Adrenal gland (tissue), 12 donors: Measurements from ENCODE around the gene SUSD3. TPM values are rescaled to one million over a fixed set of nuclear protein-coding genes. Genes with fewer than 3 reads are reported as not detected.
"Not testable (repeated sequence)": the region's sequence is repeated elsewhere in the genome, so short reads cannot be mapped to it uniquely, and the experiment has no call there.

ENCODE experiments used
- DNase-seq, 7 donors: peaks; one replicate each; pipeline ENCODE4 v3.0.0-alpha.2; 2019 to 2020
- H3K27ac ChIP-seq, 5 donors: fragments of 200-600 bp; sonication (generic) in 4 of 5; 1 replicate in 3 of 5; 2 replicates in 2 of 5; pipeline versions ENCODE4 v1.5.1 to v1.8.0; 2016 to 2020; ENCODE audit warnings: mild to moderate bottlenecking in 1 of 5
- H3K27me3 ChIP-seq: fragments of 200-600 bp; 2 replicates; pipeline ENCODE4 v1.8.0; 2021
- H3K36me3 ChIP-seq, 2 donors: fragments of 200-600 bp; replicated peaks in 1 of 2; 1 replicate in 1 of 2; 2 replicates in 1 of 2; pipeline versions ENCODE4 v1.5.1 to v1.8.0; 2018 to 2022
- H3K4me1 ChIP-seq, 2 donors: fragments of 200-600 bp; replicated peaks in 1 of 2; 1 replicate in 1 of 2; 2 replicates in 1 of 2; pipeline versions ENCODE4 v1.5.1 to v1.8.0; 2018 to 2021
- H3K4me3 ChIP-seq, 4 donors: fragments of 200-600 bp; sonication (generic) in 3 of 4; one replicate each; pipeline ENCODE4 v1.5.1; 2016 to 2018
- H3K9me3 ChIP-seq, 3 donors: fragments of 200-600 bp; sonication (generic) in 1 of 3; replicated peaks in 1 of 3; 1 replicate in 2 of 3; 2 replicates in 1 of 3; pipeline versions ENCODE4 v1.5.1 to v1.8.0; 2016 to 2021
- POLR2A ChIP-seq, 2 donors: fragments of 450-650 bp; IDR thresholded peaks; one replicate each; pipeline ENCODE4 v1.6.1; 2017; ENCODE audit warnings: antibody characterized with exemption in 2 of 2, mild to moderate bottlenecking in 2 of 2, moderate library complexity in 1 of 2
- WGBS, 4 donors: extraction: QIAGEN DNeasy Blood & Tissue Kit in 2 of 4; methylation state at CpG; one replicate each; pipeline versions ENCODE4 v1.1.5 to v1.1.7; 2013 to 2017; 5-methylcytosine and 5-hydroxymethylcytosine counted together
- intact Hi-C, 2 donors: fragments of 100-400 bp; cut with DNase I; formaldehyde crosslinking; loops; one replicate each; pipeline versions ENCODE4 v1.14.1 to v1.15.0; 2022 to 2023
- polyA plus RNA-seq, 3 donors: library from polyadenylated mRNA; stranded (reverse); fragments of 200-250 nt in 2 of 3; fragments of 350-450 nt in 1 of 3; fragmentation: Illumina TruSeq in 1 of 3; extraction: RNeasy Lipid Tissue Mini Kit (QIAGEN cat#74804) in 1 of 3; gene quantifications; one replicate each; pipeline ENCODE4 v1.2.3, GENCODE V29; 2013 to 2014
- total RNA-seq, 9 donors: library from RNA; depleted of rRNA in 4 of 9; stranded (reverse); fragments of >200 nt in 4 of 9; fragments of 120-200 nt in 1 of 9; fragmentation: NEBNext Ultra II Directional in 1 of 9; extraction: Animal tissue kit (Norgen Biotek cat#: 25700) in 1 of 9; gene quantifications; one replicate each; pipeline versions ENCODE4 v1.1.0 to v1.2.4, GENCODE V29; 2013 to 2023
- TF ChIP-seq, protein P1 (sequence below), 6 experiments: fragments of 450-650 bp in 4 of 6; fragments of 200-600 bp in 2 of 6; sonication (generic) in 1 of 6; IDR thresholded peaks; 1 replicate in 5 of 6; 2 replicates in 1 of 6; pipeline versions ENCODE4 v1.5.1 to v1.8.0; 2016 to 2021; ENCODE audit warnings: antibody characterized with exemption in 6 of 6, mild to moderate bottlenecking in 2 of 6, moderate library complexity in 1 of 6
- donor health status: healthy with polysubstance abuse.
- donor health status: Bipolar disorder and iron deficiency.
- donor health status: DM: yes; HTN: yes; CAD: no.
- donor health status: DM: no; HTN: no; CAD: no.
- donor health status: DM: no; HTN: no; CAD: no.
- donor health status: DM: yes; HTN: yes; CAD: no.

Gene SUSD3
- total and polyA plus RNA-seq, 12 donors: 0.60 to 4.9 (median 2.7) TPM

DNA sequence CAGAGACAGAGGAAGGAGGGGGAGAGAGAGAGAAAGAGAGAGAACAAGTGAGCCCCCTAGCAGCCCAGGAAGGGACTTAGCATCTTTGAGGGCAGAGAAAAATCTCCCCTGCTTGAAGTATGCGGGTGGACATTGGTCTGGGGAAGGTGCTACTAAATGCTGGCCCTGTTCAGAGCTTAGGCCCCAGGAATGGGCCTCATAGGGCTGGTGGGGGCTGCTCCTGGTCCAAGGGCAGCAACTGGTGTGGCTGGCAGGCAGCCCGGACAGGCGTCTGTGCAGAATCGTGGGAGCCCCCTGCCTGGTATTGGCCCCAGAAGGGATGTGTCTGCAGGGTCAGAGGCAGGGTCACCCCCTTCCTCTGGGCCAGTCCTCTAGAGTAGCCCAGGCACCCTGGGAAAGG, 47.8 kb upstream of the SUSD3 start:
- no peaks in the 10 kb centered on the region for H3K36me3 ChIP-seq
- no peak overlapping the region for H3K4me3 ChIP-seq
- WGBS, 4 donors: 39 to 76% (median 65%) methylated on average over 2 to 4 of the region's 4 CpGs
- H3K9me3 ChIP-seq: no peaks in the 10 kb centered on the region
- intact Hi-C loops: no loop called here
- peak in 3 of 7 donors; percentile 5 to 40 (median 9) for DNase-seq
- H3K4me1 ChIP-seq: no peaks in the 10 kb centered on the region
- no peak for TF ChIP-seq POLR2A (IDR thresholded peaks at IDR 0.05)
- TF ChIP-seq, protein P1, sequence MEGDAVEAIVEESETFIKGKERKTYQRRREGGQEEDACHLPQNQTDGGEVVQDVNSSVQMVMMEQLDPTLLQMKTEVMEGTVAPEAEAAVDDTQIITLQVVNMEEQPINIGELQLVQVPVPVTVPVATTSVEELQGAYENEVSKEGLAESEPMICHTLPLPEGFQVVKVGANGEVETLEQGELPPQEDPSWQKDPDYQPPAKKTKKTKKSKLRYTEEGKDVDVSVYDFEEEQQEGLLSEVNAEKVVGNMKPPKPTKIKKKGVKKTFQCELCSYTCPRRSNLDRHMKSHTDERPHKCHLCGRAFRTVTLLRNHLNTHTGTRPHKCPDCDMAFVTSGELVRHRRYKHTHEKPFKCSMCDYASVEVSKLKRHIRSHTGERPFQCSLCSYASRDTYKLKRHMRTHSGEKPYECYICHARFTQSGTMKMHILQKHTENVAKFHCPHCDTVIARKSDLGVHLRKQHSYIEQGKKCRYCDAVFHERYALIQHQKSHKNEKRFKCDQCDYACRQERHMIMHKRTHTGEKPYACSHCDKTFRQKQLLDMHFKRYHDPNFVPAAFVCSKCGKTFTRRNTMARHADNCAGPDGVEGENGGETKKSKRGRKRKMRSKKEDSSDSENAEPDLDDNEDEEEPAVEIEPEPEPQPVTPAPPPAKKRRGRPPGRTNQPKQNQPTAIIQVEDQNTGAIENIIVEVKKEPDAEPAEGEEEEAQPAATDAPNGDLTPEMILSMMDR (IDR thresholded peaks at IDR 0.05): no peak
- H3K27ac ChIP-seq: no peak overlapping the region
- no peaks in the 10 kb centered on the region for H3K27me3 ChIP-seq

DNA sequence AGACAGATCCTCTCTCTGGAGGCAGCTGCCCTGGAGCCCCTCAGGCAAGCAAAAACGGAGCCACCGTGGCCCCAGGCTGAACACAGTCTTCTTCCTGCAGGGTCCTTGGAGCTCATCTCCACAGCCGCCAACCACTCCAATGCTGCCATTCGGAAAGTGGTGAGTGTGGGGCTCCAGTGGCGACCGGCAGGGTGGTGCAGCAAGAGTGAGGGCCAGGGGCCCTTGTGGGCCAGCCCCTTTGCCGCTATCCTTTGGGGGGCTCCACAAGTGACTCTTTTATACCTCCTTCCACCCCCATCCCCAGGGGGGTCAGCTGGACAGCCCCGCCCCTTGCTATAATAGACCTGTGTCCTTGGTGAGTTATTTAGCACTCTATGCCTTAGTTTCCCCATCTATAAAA, 47.4 kb upstream of the SUSD3 start:
- Histone ChIP-seq H3K27ac (no peak overlapping the region), H3K27me3 (no peaks in the 10 kb centered on the region), H3K36me3 (no peaks in the 10 kb centered on the region), H3K4me1 (no peaks in the 10 kb centered on the region), H3K4me3 (no peak overlapping the region), H3K9me3 (no peaks in the 10 kb centered on the region)
- TF ChIP-seq, protein P1 (IDR thresholded peaks at IDR 0.05): no peak
- no peak for TF ChIP-seq POLR2A (IDR thresholded peaks at IDR 0.05)
- DNase-seq: peak in 2 of 7 donors; percentile 4 to 5
- 91 to 98% (median 92%) methylated on average over 6 to 8 of the region's 8 CpGs for whole genome bisulfite sequencing, 4 donors
- intact Hi-C loops: no loop called here

- intact Hi-C loops: no loop called here
- no peak overlapping the region for H3K27ac ChIP-seq
- DNase-seq: peak in 3 of 7 donors; percentile 4 to 15 (median 11)
- no peaks in the 10 kb centered on the region for H3K9me3 ChIP-seq
- H3K4me1 ChIP-seq: no peaks in the 10 kb centered on the region
- no peak for TF ChIP-seq POLR2A (IDR thresholded peaks at IDR 0.05)
- TF ChIP-seq, protein P1 (IDR thresholded peaks at IDR 0.05): no peak
- H3K36me3 ChIP-seq: no peaks in the 10 kb centered on the region
- no peak overlapping the region for H3K4me3 ChIP-seq
- no peaks in the 10 kb centered on the region for H3K27me3 ChIP-seq
- 88 to 93% (median 91%) methylated on average over 8 to 14 of the region's 14 CpGs for WGBS, 4 donors
Observed at GRCh38 chr9:93012963-93013855, 45.3 kb upstream of the SUSD3 start.

DNA sequence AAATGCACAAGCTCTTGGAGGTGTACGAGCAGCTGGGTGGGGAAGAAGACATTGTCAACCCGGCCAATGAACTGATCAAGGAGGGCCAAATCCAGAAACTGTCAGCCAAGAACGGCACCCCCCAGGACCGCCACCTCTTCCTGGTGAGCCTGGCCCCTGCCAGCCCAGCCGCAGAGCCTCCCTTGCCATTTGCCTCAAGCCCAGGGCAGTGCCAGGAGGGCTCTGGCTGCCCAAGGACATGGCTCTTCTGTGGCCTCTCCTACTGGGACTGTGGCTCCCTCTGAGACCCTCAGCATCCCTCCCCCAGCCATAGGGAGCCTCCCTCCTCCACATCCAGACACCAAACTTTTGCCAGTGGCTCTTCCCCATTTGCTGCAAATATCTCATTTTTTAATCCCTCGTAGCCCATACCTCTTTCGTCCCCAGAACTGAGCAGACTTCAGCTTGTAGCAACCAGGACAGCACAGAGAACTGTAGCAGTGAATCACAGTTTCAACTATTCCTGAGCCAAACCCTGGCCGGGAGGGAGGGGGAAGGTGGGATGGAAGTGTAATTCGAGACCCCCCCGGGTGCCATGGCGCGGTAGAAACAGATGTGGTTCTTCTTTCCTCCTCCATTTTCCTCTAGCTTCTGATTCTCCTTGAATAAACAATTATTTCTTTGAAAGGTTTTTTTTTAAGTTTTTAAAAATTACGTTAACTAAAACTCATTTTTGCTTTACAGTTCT, 44.5 kb upstream of the SUSD3 start:
- WGBS, 4 donors: 73 to 79% (median 76%) methylated on average over 11 to 13 of the region's 13 CpGs
- H3K4me1 ChIP-seq: no peaks in the 10 kb centered on the region
- H3K27ac ChIP-seq: no peak overlapping the region
- no peak for TF ChIP-seq POLR2A (IDR thresholded peaks at IDR 0.05)
- TF ChIP-seq, protein P1 (IDR thresholded peaks at IDR 0.05): no peak
- H3K4me3 ChIP-seq: no peak overlapping the region
- H3K36me3 ChIP-seq: no peaks in the 10 kb centered on the region
- DNase-seq: peak in 3 of 7 donors; percentile 5 to 20 (median 11)
- H3K9me3 ChIP-seq: no peaks in the 10 kb centered on the region
- intact Hi-C loops: no loop called here
- no peaks in the 10 kb centered on the region for H3K27me3 ChIP-seq

DNA sequence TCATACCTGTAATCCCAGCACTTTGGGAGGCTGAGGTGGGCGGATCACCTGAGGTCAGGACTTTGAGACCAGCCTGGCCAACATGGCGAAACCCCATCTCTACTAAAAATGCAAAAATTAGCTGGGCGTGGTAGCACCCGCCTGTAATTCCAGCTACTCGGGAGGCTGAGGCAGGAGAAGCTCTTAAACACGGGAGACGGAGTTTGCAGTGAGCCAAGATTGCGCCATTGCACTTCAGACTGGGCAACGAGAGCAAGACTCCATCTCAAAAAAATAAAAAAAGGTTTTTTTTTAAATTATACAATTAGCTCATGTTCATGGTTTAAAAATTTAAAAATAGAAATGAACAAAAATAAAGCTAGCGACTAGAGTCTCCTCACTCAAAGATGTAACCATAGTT, 43.3 kb upstream of the SUSD3 start:
- 83 to 87% (median 85%) methylated on average over 10 of the region's 10 CpGs for WGBS, 4 donors
- peak in 2 of 7 donors; percentile 2 to 3 for DNase-seq
- H3K27me3 ChIP-seq, H3K4me3 ChIP-seq, H3K36me3 ChIP-seq, H3K27ac ChIP-seq, H3K4me1 ChIP-seq, H3K9me3 ChIP-seq, intact Hi-C loops: not testable (repeated sequence)
